HG03066 (cell line): Measurements from ENCODE around the gene STARD10.

Experiments used
- ATAC-seq: cut with Tn5 transposase; IDR thresholded peaks from one replicate; pipeline ENCODE4 v1.9.1; 2021; ENCODE audit warnings: low read depth; ENCODE audit not compliant: unreplicated experiment

The STARD10 gene

GRCh38 chr11:72712168-72712751 is 81.6 kb downstream of the STARD10 start:
- no peak for ATAC-seq

- no peak for ATAC-seq
These were observed 82.7 kb downstream of the STARD10 start for GRCh38 chr11:72711141-72711540.

DNA sequence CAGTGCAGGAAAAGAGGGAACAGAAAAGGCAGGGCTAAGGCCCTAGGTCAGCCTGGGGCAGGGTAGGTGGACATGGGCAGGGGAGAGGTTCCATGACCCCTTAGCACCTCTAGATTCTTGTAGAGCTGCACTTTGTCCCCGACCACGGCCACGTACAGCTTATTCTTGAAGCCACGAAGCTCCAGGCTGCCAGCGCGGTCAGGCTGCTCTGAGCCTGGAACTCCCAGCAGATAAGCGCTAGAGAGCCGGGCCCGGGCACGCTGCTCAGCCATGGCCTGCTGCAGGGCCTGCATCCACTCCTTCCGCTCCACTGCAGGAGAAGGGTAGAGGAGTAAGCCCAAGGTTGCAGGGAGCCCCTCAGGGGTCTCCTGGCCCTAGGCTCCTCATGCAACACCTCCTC is 83.6 kb downstream of the STARD10 start:
- ATAC-seq, result no peak

- ATAC-seq, result no peak
These were observed 84.2 kb downstream of the STARD10 start for GRCh38 chr11:72709478-72710238.

DNA sequence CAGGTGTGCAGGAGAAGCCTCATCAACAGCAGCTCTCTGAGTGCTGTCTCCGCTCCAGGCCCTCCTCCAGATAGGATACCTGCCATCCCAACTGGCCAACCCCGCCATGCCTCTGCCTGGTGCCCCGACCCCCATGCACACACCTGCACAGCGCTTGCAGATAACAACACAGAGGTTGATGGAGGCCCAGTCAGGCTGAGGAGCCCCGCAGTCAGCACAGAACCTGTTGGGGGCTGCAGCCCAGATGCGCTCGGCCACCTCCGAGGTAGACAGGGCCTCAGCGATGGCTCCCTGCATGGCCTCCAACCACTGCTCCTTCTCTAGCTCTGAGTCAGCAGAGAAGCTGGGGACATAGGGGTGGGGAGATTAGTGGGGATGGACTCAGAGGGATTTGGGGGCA is 86.8 kb downstream of the STARD10 start:
- ATAC-seq, result no peak

DNA sequence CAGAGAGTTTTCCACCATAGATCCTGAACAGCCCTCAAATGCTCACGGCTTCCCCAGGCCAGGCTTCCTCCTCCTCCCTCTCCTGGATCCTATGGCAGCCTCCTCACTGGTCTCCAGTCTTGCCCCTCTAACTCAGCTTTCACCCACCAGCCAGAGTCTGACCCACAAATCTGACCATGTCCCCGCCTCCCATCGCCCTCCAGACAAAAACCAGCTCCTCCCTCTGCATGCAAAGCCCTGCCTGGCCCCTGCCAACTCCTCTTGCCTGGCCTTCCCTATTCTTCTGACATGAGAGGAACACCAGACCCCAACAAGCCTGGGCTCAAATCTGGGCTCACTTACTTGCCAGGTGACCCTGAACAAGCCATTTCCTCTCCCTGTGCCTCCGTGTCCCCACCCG is 87.3 kb downstream of the STARD10 start:
- ATAC-seq, result no peak

DNA sequence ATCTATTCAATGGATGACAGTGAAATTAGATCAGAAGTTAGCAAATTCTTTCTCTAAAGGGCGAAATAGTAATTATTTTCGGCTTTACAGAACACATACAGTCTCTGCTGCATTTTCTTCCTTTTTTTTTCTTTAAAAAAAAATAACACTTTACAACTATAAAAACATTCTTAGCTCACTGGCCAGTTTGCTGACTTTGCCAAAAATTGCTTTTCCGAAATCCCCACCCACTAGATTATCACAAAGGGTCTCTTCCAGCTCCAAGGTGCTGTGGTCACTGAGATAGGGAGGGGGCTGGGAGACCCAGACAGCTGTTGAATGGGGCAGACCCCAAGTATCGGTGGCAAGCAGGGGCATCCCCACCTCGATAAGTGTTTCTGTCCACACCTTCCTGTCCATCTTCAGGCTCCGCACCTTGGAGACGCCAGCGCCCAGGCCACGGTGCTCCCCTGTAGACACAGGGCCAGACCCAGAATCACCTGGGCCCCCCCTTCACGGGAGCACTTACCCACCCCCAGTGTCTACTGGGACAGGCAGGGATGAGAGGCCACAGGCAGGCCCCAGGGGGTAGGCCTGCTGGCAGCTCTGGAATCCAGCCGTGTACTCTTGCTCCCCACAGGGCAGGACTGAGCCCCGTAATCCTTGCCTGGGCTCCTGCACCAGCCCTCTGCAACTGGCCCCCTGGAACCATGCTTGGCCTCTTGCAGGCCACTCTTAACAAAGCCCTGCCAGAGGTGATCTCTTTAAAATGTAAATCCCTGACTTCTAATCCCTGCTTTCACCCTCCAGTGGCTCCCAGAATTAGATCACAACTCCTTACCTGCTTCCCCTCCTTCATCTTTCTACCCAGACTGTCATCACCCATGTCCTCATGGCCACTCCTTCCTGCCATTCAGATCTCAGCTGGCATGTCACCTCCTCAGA is 88.1 kb downstream of the STARD10 start:
- ATAC-seq, result no peak

DNA sequence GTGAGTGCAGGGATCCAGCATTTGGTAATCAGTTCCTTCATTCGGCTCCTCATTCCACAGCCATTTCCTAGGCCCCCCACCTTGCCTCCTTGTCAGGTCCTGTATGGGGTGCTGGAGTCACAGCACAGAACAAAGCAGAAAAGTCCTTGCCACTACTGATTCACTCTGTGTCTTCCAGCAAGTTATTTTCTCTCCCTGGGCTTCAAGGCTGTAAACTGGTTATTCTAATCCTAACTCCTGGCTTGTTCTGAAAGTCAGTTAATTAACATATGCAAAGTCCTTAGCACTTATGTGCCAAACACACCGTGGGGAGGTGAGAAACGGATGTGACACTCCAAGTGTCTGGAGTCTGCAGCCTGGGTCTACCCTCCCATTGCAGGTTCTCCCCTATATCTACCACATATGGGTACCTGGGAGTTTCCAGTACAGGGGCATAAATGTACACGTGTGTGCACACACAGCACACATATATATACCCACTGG is 89.0 kb downstream of the STARD10 start:
- no peak for ATAC-seq
